Neural cell (in vitro differentiated cells): Measurements from ENCODE around the gene GPR142. TPM values are rescaled to one million over a fixed set of nuclear protein-coding genes. Genes with fewer than 3 reads are reported as not detected.

Source experiments
- H2AFZ ChIP-seq: fragments of 200-600, 300-800 bp; sonication (generic), shearing (Covaris generic); 2 replicates; pipeline ENCODE4 v1.6.0; 2014; ENCODE audit warnings: low read depth, mild to moderate bottlenecking, antibody characterized with exemption, low read length, moderate library complexity
- H3F3A ChIP-seq: fragments of 200-600 bp; shearing (Covaris generic); 2 replicates; pipeline ENCODE4 v1.6.1; 2016; ENCODE audit warnings: mild to moderate bottlenecking, moderate library complexity, mixed read lengths, antibody characterized with exemption, low read length; ENCODE audit not compliant: insufficient read depth, poor library complexity, severe bottlenecking
- H3K27ac ChIP-seq: fragments of 200-600, 300-800 bp; sonication (generic), shearing (Covaris generic); 2 replicates; pipeline ENCODE4 v1.5.1; 2014; ENCODE audit warnings: mild to moderate bottlenecking, low read length, moderate library complexity
- H3K27me3 ChIP-seq: fragments of 300-800, 200-600 bp; sonication (generic), shearing (Covaris generic); 2 replicates; pipeline ENCODE4 v1.6.0; 2014; ENCODE audit warnings: mild to moderate bottlenecking, low read depth, low read length, moderate library complexity; ENCODE audit not compliant: insufficient read depth
- H3K36me3 ChIP-seq: fragments of 300-800, 200-600 bp; sonication (generic), shearing (Covaris generic); 2 replicates; pipeline ENCODE4 v1.5.1; 2014; ENCODE audit warnings: mild to moderate bottlenecking, antibody characterized with exemption, low read length, moderate library complexity; ENCODE audit not compliant: insufficient read depth
- H3K4me2 ChIP-seq: fragments of 300-800, 200-600 bp; sonication (generic), shearing (Covaris generic); 2 replicates; pipeline ENCODE4 v1.6.0; 2014; ENCODE audit warnings: mild to moderate bottlenecking, low read length
- H3K4me3 ChIP-seq: fragments of 300-800, 200-600 bp; sonication (generic), shearing (Covaris generic); 2 replicates; pipeline ENCODE4 v1.5.1; 2014; ENCODE audit warnings: mild to moderate bottlenecking, low read length, moderate library complexity
- H3K79me2 ChIP-seq: fragments of 200-600 bp; shearing (Covaris generic); replicated peaks from 2 replicates; pipeline ENCODE4 v1.6.0; 2014; ENCODE audit warnings: mild to moderate bottlenecking, low read length, moderate library complexity; ENCODE audit not compliant: insufficient read depth
- H3K9ac ChIP-seq: fragments of 300-800, 200-600 bp; sonication (generic), shearing (Covaris generic); 2 replicates; pipeline ENCODE4 v1.6.1; 2016; ENCODE audit warnings: mild to moderate bottlenecking, low read length, mixed read lengths
- H3K9me2 ChIP-seq: fragments of 200-600 bp; shearing (Covaris generic); 2 replicates; pipeline ENCODE4 v1.6.1; 2016; ENCODE audit warnings: mild to moderate bottlenecking, low read length, mixed read lengths; ENCODE audit not compliant: insufficient read depth
- H3K9me3 ChIP-seq: fragments of 200-600, 300-800 bp; sonication (generic), shearing (Covaris generic); 2 replicates; pipeline ENCODE4 v1.6.1; 2016; ENCODE audit warnings: mild to moderate bottlenecking, mixed run types, low read length, moderate library complexity, mixed read lengths
- H4K20me1 ChIP-seq: fragments of 200-600 bp; shearing (Covaris generic); 2 replicates; pipeline ENCODE4 v1.6.1; 2016; ENCODE audit warnings: mild to moderate bottlenecking, mixed run types; ENCODE audit not compliant: insufficient read depth
- CTCF ChIP-seq: fragments of 450-650 bp; IDR thresholded peaks from 2 replicates; pipeline ENCODE4 v1.5.1; 2014; ENCODE audit warnings: antibody characterized with exemption, mild to moderate bottlenecking, moderate library complexity; ENCODE audit not compliant: poor library complexity, severe bottlenecking
- EP300 ChIP-seq: fragments of 450-650 bp; conservative IDR thresholded peaks from 2 replicates; pipeline ENCODE4 v1.6.1; 2014; ENCODE audit warnings: antibody characterized with exemption, mild to moderate bottlenecking, moderate library complexity; ENCODE audit not compliant: poor library complexity, severe bottlenecking
- EZH2 ChIP-seq: fragments of 200-600, 300-800 bp; shearing (Covaris generic), sonication (generic); IDR thresholded peaks from 2 replicates; pipeline ENCODE4 v1.6.1; 2014; ENCODE audit warnings: antibody characterized with exemption, low read length, borderline replicate concordance, mild to moderate bottlenecking; ENCODE audit not compliant: insufficient read depth, poor library complexity, severe bottlenecking
- MXI1 ChIP-seq: fragments of 450-650 bp; conservative IDR thresholded peaks from 2 replicates; pipeline ENCODE4 v1.6.1; 2014; ENCODE audit warnings: antibody characterized with exemption, mild to moderate bottlenecking; ENCODE audit not compliant: poor library complexity, severe bottlenecking
- POLR2AphosphoS5 ChIP-seq: IDR thresholded peaks from 2 replicates; pipeline ENCODE4 v1.6.1; 2012
- RAD21 ChIP-seq: fragments of 450-650 bp; conservative IDR thresholded peaks from 2 replicates; pipeline ENCODE4 v1.6.1; 2014; ENCODE audit warnings: antibody characterized with exemption, mild to moderate bottlenecking, moderate library complexity
- REST ChIP-seq: IDR thresholded peaks from 2 replicates; pipeline ENCODE4 v1.6.1; 2012; ENCODE audit warnings: borderline replicate concordance
- SMC3 ChIP-seq: fragments of 450-650 bp; conservative IDR thresholded peaks from 2 replicates; pipeline ENCODE4 v1.6.1; 2014; ENCODE audit warnings: antibody characterized with exemption, mild to moderate bottlenecking, moderate library complexity; ENCODE audit not compliant: poor library complexity
- TAF1 ChIP-seq: IDR thresholded peaks from 2 replicates; pipeline ENCODE4 v1.6.1; 2012; ENCODE audit warnings: low read depth
- polyA plus RNA-seq: library from polyadenylated mRNA; depleted of rRNA; stranded (reverse); fragments of >200 nt; gene quantifications from 2 replicates; pipeline ENCODE4 v1.2.3, GENCODE V29; 2014

Gene GPR142
- polyA plus RNA-seq, 1 donor from 2014 or later: not detected

GRCh38 chr17:74414510-74414909 lies 47.2 kb downstream of the GPR142 start:
- Histone ChIP-seq H3K36me3 (no peaks in the 10 kb centered on the region), H3K9me2 (no peaks in the 10 kb centered on the region), H3K4me3 (no peak overlapping the region), H3K27me3 (no peaks in the 10 kb centered on the region), H3K4me2 (no peak overlapping the region), H3K79me2 (no peaks in the 10 kb centered on the region), H3K9ac (no peak overlapping the region), H3K9me3 (no peaks in the 10 kb centered on the region), H3F3A (no peaks in the 10 kb centered on the region), H3K27ac (no peak overlapping the region), H2AFZ (no peak overlapping the region), H4K20me1 (no peaks in the 10 kb centered on the region)
- TF ChIP-seq SMC3 (no peak), POLR2AphosphoS5 (no peak), RAD21 (no peak), MXI1 (no peak), CTCF (no peak), REST (no peak), EP300 (no peak), EZH2 (no peak), TAF1 (no peak)

- Histone ChIP-seq H3F3A (no peaks in the 10 kb centered on the region), H3K27me3 (no peaks in the 10 kb centered on the region), H3K79me2 (no peaks in the 10 kb centered on the region), H3K36me3 (no peaks in the 10 kb centered on the region), H3K27ac (no peak overlapping the region), H4K20me1 (no peaks in the 10 kb centered on the region), H3K9me3 (no peaks in the 10 kb centered on the region), H3K9ac (no peak overlapping the region), H3K4me3 (no peak overlapping the region), H3K4me2 (no peak overlapping the region), H2AFZ (no peak overlapping the region), H3K9me2 (no peaks in the 10 kb centered on the region)
- no peak for TF ChIP-seq MXI1
- TF ChIP-seq CTCF: no peak
- TF ChIP-seq SMC3: no peak
- TF ChIP-seq RAD21: no peak
- TF ChIP-seq EP300: no peak
- no peak for TF ChIP-seq EZH2
- TF ChIP-seq REST: no peak
- TF ChIP-seq POLR2AphosphoS5: no peak
These were observed 48.5 kb downstream of the GPR142 start for GRCh38 chr17:74415608-74416396.
